H9 (cell line): ENCODE data around the gene IGF2R. TPM values are rescaled to one million over a fixed set of nuclear protein-coding genes. Genes with fewer than 3 reads are reported as not detected.

Experiments used
- DNase-seq: peaks from one replicate; pipeline ENCODE4 v3.0.0-alpha.2; 2017
- H2AFZ ChIP-seq: one replicate; pipeline ENCODE4 v1.6.1; 2013; ENCODE audit warnings: mild to moderate bottlenecking, low read length, control low read depth, moderate library complexity
- H2AK5ac ChIP-seq: 2 replicates; pipeline ENCODE4 v1.6.1; 2013; ENCODE audit warnings: low read length, control low read depth, mixed read lengths; ENCODE audit not compliant: insufficient read length
- H2BK120ac ChIP-seq: one replicate; pipeline ENCODE4 v1.6.1; 2013; ENCODE audit warnings: low read depth, mild to moderate bottlenecking, low read length, control low read depth, inconsistent platforms; ENCODE audit not compliant: poor library complexity, severe bottlenecking
- H2BK12ac ChIP-seq: 2 replicates; pipeline ENCODE4 v1.6.1; 2013; ENCODE audit warnings: low read length, control low read depth, mixed read lengths, low read depth; ENCODE audit not compliant: insufficient read length
- H2BK15ac ChIP-seq: 2 replicates; pipeline ENCODE4 v1.6.1; 2013; ENCODE audit warnings: low read depth, low read length, control low read depth
- H2BK20ac ChIP-seq: one replicate; pipeline ENCODE4 v1.6.1; 2013; ENCODE audit warnings: low read depth, mild to moderate bottlenecking, low read length, control low read depth, inconsistent platforms; ENCODE audit not compliant: poor library complexity, severe bottlenecking
- H2BK5ac ChIP-seq: 2 replicates; pipeline ENCODE4 v1.6.1; 2013; ENCODE audit warnings: low read length, control low read depth, mixed read lengths; ENCODE audit not compliant: insufficient read length
- H3K14ac ChIP-seq: 2 replicates; pipeline ENCODE4 v1.6.1; 2013; ENCODE audit warnings: low read length, control low read depth; ENCODE audit not compliant: insufficient read depth
- H3K18ac ChIP-seq: 2 replicates; pipeline ENCODE4 v1.6.1; 2013; ENCODE audit warnings: low read depth, mild to moderate bottlenecking, mixed read lengths, low read length, control low read depth; ENCODE audit not compliant: insufficient read length
- H3K23ac ChIP-seq: 2 replicates; pipeline ENCODE4 v1.6.1; 2013; ENCODE audit warnings: low read length, control low read depth, mixed read lengths, low read depth; ENCODE audit not compliant: insufficient read length
- H3K23me2 ChIP-seq: 2 replicates; pipeline ENCODE4 v1.6.1; 2013; ENCODE audit warnings: low read depth, mild to moderate bottlenecking, mixed read lengths, low read length, control low read depth; ENCODE audit not compliant: insufficient read length, poor library complexity, severe bottlenecking
- H3K27ac ChIP-seq: 2 replicates; pipeline ENCODE4 v1.5.1; 2013; ENCODE audit warnings: low read length, control low read depth, mixed read lengths, low read depth; ENCODE audit not compliant: insufficient read length
- H3K27me3 ChIP-seq: 2 replicates; pipeline ENCODE4 v1.6.1; 2013; ENCODE audit warnings: low read length, control low read depth, inconsistent platforms; ENCODE audit not compliant: insufficient read depth
- H3K4ac ChIP-seq: 2 replicates; pipeline ENCODE4 v1.6.1; 2013; ENCODE audit warnings: low read depth, mild to moderate bottlenecking, control low read depth, inconsistent platforms, low read length, moderate library complexity
- H3K4me1 ChIP-seq: 2 replicates; pipeline ENCODE4 v1.6.1; 2013; ENCODE audit warnings: low read length, control low read depth, inconsistent platforms; ENCODE audit not compliant: insufficient read depth
- H3K4me2 ChIP-seq: 2 replicates; pipeline ENCODE4 v1.6.1; 2013; ENCODE audit warnings: low read length, control low read depth, mixed read lengths; ENCODE audit not compliant: insufficient read length, insufficient read depth
- H3K56ac ChIP-seq: 2 replicates; pipeline ENCODE4 v1.6.1; 2013; ENCODE audit warnings: low read depth, mild to moderate bottlenecking, mixed read lengths, low read length, control low read depth; ENCODE audit not compliant: insufficient read length
- H3K79me1 ChIP-seq: 2 replicates; pipeline ENCODE4 v1.6.1; 2013; ENCODE audit warnings: low read depth, mild to moderate bottlenecking, moderate library complexity, low read length, control low read depth, inconsistent platforms; ENCODE audit not compliant: insufficient read depth, poor library complexity, severe bottlenecking
- H3K79me2 ChIP-seq: 2 replicates; pipeline ENCODE4 v1.6.1; 2013; ENCODE audit warnings: low read length, control low read depth, inconsistent platforms; ENCODE audit not compliant: insufficient read depth
- H3K9ac ChIP-seq: 2 replicates; pipeline ENCODE4 v1.6.1; 2013; ENCODE audit warnings: low read length, control low read depth, mixed read lengths; ENCODE audit not compliant: insufficient read length; ENCODE audit errors: extremely low read depth
- H3K9me3 ChIP-seq: one replicate; pipeline ENCODE4 v1.6.1; 2013; ENCODE audit warnings: low read depth, low read length, inconsistent platforms; ENCODE audit not compliant: control insufficient read depth
- H3T11ph ChIP-seq: one replicate; pipeline ENCODE4 v1.6.1; 2013; ENCODE audit warnings: mild to moderate bottlenecking, low read length, control low read depth, inconsistent platforms
- H4K20me1 ChIP-seq: one replicate; pipeline ENCODE4 v1.6.1; 2013; ENCODE audit not compliant: control insufficient read depth, insufficient read length, insufficient read depth
- H4K5ac ChIP-seq: 2 replicates; pipeline ENCODE4 v1.6.1; 2013; ENCODE audit warnings: low read depth, mild to moderate bottlenecking, mixed read lengths, low read length, control low read depth; ENCODE audit not compliant: insufficient read length
- H4K8ac ChIP-seq: replicated peaks from 2 replicates; pipeline ENCODE4 v1.6.1; 2013; ENCODE audit warnings: low read length, control low read depth, mixed read lengths, low read depth; ENCODE audit not compliant: insufficient read length
- H4K91ac ChIP-seq: 2 replicates; pipeline ENCODE4 v1.6.1; 2013; ENCODE audit warnings: low read depth, mild to moderate bottlenecking, moderate library complexity, mixed read lengths, low read length, control low read depth; ENCODE audit not compliant: insufficient read length
- H3K27ac Mint-ChIP-seq, 3 experiments: 2 replicates in 2 of 3; 3 replicates in 1 of 3; pipeline ENCODE4 v1.8.0; 2020 to 2021; ENCODE audit warnings: mixed read lengths in 3 of 3, mild to moderate bottlenecking in 1 of 3, moderate library complexity in 1 of 3
- H3K27me3 Mint-ChIP-seq: 2 replicates; pipeline ENCODE4 v1.8.0; 2021; ENCODE audit warnings: low read depth, mild to moderate bottlenecking, moderate library complexity, mixed read lengths
- H3K36me3 Mint-ChIP-seq, 3 experiments: 2 replicates in 2 of 3; 3 replicates in 1 of 3; pipeline ENCODE4 v1.8.0; 2020 to 2021; ENCODE audit warnings: low read depth in 3 of 3, mixed read lengths in 3 of 3; ENCODE audit not compliant: insufficient read depth in 1 of 3
- H3K4me1 Mint-ChIP-seq, 2 experiments: 2 replicates each; pipeline ENCODE4 v1.8.0; 2020; ENCODE audit warnings: mixed read lengths in 2 of 2
- H3K4me3 Mint-ChIP-seq, 2 experiments: 2 replicates in 1 of 2; 3 replicates in 1 of 2; pipeline ENCODE4 v1.8.0; 2020 to 2021; ENCODE audit warnings: mild to moderate bottlenecking in 2 of 2, mixed read lengths in 2 of 2, moderate library complexity in 1 of 2
- H3K9me3 Mint-ChIP-seq, 2 experiments: 2 replicates in 1 of 2; 3 replicates in 1 of 2; pipeline ENCODE4 v1.8.0; 2020; ENCODE audit warnings: mild to moderate bottlenecking in 2 of 2, mixed read lengths in 2 of 2, moderate library complexity in 1 of 2
- WGBS: extraction: QIAGEN DNeasy Blood & Tissue Kit; methylation state at CpG from one replicate; pipeline ENCODE4 v1.1.7; 2013; ENCODE audit warnings: missing lambda C conversion rate, low lambda C conversion rate, mixed read lengths; ENCODE audit not compliant: insufficient read length; ENCODE audit errors: extremely low coverage; 5-methylcytosine and 5-hydroxymethylcytosine counted together
- total RNA-seq: library from RNA; stranded (reverse); gene quantifications from 2 replicates; pipeline ENCODE4 v1.2.1, GENCODE V29; 2021
- TF ChIP-seq, protein P1 (sequence below): fragments of 200-600 bp; sonication (generic); conservative IDR thresholded peaks from 3 replicates; pipeline ENCODE4 v1.8.0; 2021; ENCODE audit warnings: antibody characterized with exemption, mild to moderate bottlenecking

Gene IGF2R
- total RNA-seq, 1 experiment from 2014 or later, result 66.7 TPM

DNA sequence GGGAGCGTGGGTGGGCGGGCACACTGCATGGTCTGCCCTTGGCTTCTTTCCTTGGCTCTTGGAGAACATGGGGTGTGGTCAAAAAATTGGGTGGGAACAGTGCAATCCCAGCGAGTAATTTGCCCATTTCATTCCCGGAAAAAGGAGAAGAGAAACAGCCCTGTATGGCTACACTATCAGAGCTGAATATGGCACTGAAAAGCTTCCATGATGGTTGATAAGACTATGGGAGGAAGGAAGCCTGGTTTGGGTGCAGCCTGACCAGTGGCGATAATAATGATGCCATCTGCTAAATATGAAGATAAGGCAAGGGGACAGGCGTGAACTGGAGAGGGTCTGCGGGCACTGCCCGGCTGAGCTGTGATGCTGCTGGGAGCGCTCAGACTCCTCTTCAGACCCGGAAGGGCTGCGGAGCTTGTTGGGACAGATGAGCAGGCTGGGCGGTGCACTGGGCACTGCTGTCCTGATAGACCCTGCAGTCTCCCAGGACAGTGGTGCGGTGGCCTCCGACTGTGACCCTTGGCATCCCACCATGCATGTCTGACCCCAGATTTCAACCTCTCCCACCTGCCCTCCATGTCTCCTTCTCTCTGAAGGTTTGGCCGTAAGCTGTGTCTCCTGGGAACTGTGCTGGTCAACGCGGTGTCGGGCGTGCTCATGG, 162.9 kb downstream of the IGF2R start:
- H3K9me3 Mint-ChIP-seq, result no peaks in the 10 kb centered on the region
- Histone ChIP-seq H2AFZ (no peak overlapping the region), H3K27me3 (no peaks in the 10 kb centered on the region), H3K79me1 (no peaks in the 10 kb centered on the region), H3K79me2 (no peaks in the 10 kb centered on the region), H3K4me1 (peaks cover 6% of the 10 kb centered on the region; the same call in 1 of the 2 replicates), H3K56ac (no peak overlapping the region), H2AK5ac (no peak overlapping the region), H3K9me3 (no peaks in the 10 kb centered on the region), H3K23me2 (no peaks in the 10 kb centered on the region), H4K20me1 (no peaks in the 10 kb centered on the region), H3K27ac (no peak overlapping the region), H4K8ac (no peak overlapping the region), H2BK15ac (no peak overlapping the region), H3K9ac (no peak overlapping the region), H2BK5ac (no peak overlapping the region), H2BK20ac (no peak overlapping the region), H4K91ac (no peak overlapping the region), H3K23ac (no peak overlapping the region), H2BK120ac (no peak overlapping the region), H4K5ac (no peak overlapping the region), H3T11ph (no peak overlapping the region), H2BK12ac (no peak overlapping the region), H3K18ac (no peak overlapping the region), H3K4me2 (no peak overlapping the region), H3K14ac (no peak overlapping the region; the same call in 1 of the 2 replicates), H3K4ac (no peak overlapping the region)
- H3K27me3 Mint-ChIP-seq, result peaks cover 16% of the 10 kb centered on the region
- peak overlapping the region in 1 of 2 experiments; percentile 50; a peak in 1 of 5 replicates for H3K4me3 Mint-ChIP-seq
- WGBS, result no CpG with 5 or more reads among the region's 19 CpGs
- H3K4me1 Mint-ChIP-seq, result peaks cover 28 to 46% of the 10 kb centered on the region in 2 experiments
- no peak for DNase-seq
- TF ChIP-seq, protein P1, sequence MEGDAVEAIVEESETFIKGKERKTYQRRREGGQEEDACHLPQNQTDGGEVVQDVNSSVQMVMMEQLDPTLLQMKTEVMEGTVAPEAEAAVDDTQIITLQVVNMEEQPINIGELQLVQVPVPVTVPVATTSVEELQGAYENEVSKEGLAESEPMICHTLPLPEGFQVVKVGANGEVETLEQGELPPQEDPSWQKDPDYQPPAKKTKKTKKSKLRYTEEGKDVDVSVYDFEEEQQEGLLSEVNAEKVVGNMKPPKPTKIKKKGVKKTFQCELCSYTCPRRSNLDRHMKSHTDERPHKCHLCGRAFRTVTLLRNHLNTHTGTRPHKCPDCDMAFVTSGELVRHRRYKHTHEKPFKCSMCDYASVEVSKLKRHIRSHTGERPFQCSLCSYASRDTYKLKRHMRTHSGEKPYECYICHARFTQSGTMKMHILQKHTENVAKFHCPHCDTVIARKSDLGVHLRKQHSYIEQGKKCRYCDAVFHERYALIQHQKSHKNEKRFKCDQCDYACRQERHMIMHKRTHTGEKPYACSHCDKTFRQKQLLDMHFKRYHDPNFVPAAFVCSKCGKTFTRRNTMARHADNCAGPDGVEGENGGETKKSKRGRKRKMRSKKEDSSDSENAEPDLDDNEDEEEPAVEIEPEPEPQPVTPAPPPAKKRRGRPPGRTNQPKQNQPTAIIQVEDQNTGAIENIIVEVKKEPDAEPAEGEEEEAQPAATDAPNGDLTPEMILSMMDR, result no peak
- H3K27ac Mint-ChIP-seq, result peak overlapping the region in 1 of 3 experiments; percentile 30; a peak in 2 of 7 replicates
- peaks cover 0 to 2% (median 0%) of the 10 kb centered on the region in 3 experiments; a peak in 1 of 7 replicates for H3K36me3 Mint-ChIP-seq
